Natural killer cell (primary cell): ENCODE results near the gene WWC2. TPM values are rescaled to one million over a fixed set of nuclear protein-coding genes. Genes with fewer than 3 reads are reported as not detected.

Experiments
- ATAC-seq, 3 donors: fragments of 150-1000 bp in 2 of 3; fragments of 200-7000 bp in 1 of 3; cut with Tn5 transposase; 1 replicate in 1 of 3; 2 replicates in 2 of 3; pipeline ENCODE4 v1.10.0; 2021; ENCODE audit warnings: mild to moderate bottlenecking in 2 of 3, moderate library complexity in 2 of 3
- DNase-seq, 2 donors: peaks; one replicate each; pipeline versions ENCODE4 v3.0.0 to v3.0.0-alpha.2; 2013 to 2021; ENCODE audit warnings: mixed read lengths in 1 of 2
- H3K27ac ChIP-seq: one replicate; pipeline ENCODE4 v1.5.1; 2013; ENCODE audit warnings: mild to moderate bottlenecking, low read length
- H3K27me3 ChIP-seq: one replicate; pipeline ENCODE4 v1.6.1; 2013; ENCODE audit warnings: low read length; ENCODE audit not compliant: control insufficient read depth, insufficient read depth
- H3K36me3 ChIP-seq: one replicate; pipeline ENCODE4 v1.6.1; 2013; ENCODE audit warnings: low read length; ENCODE audit not compliant: control insufficient read depth, insufficient read depth
- H3K4me1 ChIP-seq: one replicate; pipeline ENCODE4 v1.6.1; 2013; ENCODE audit warnings: low read length; ENCODE audit not compliant: control insufficient read depth, insufficient read depth
- H3K4me3 ChIP-seq: one replicate; pipeline ENCODE4 v1.5.1; 2013; ENCODE audit warnings: low read length
- H3K9me3 ChIP-seq: one replicate; pipeline ENCODE4 v1.6.1; 2013; ENCODE audit warnings: low read length; ENCODE audit not compliant: control insufficient read depth, insufficient read depth
- H3K27ac Mint-ChIP-seq, 2 donors: one replicate each; pipeline ENCODE4 v1.8.0; 2022; ENCODE audit warnings: mild to moderate bottlenecking in 2 of 2, mixed read lengths in 2 of 2, moderate library complexity in 1 of 2
- H3K27me3 Mint-ChIP-seq, 2 donors: one replicate each; pipeline ENCODE4 v1.8.0; 2022; ENCODE audit warnings: low read depth in 2 of 2, mixed read lengths in 2 of 2
- H3K36me3 Mint-ChIP-seq: one replicate; pipeline ENCODE4 v1.8.0; 2022; ENCODE audit warnings: mixed read lengths
- H3K4me1 Mint-ChIP-seq, 2 donors: one replicate each; pipeline ENCODE4 v1.8.0; 2022; ENCODE audit warnings: mixed read lengths in 2 of 2
- H3K4me3 Mint-ChIP-seq: one replicate; pipeline ENCODE4 v1.8.0; 2022; ENCODE audit warnings: mild to moderate bottlenecking, moderate library complexity, mixed read lengths
- H3K9me3 Mint-ChIP-seq, 2 donors: one replicate each; pipeline ENCODE4 v1.8.0; 2022; ENCODE audit warnings: mixed read lengths in 2 of 2
- CTCF ChIP-seq: fragments of 200-600 bp; IDR thresholded peaks from one replicate; pipeline ENCODE4 v1.8.0; 2022; ENCODE audit warnings: antibody characterized with exemption
- WGBS: methylation state at CpG from one replicate; pipeline ENCODE4 v1.1.7; 2013; ENCODE audit warnings: missing lambda C conversion rate; ENCODE audit not compliant: insufficient coverage; 5-methylcytosine and 5-hydroxymethylcytosine counted together
- intact Hi-C: fragments of 100-400 bp; cut with micrococcal nuclease; formaldehyde crosslinking; loops from one replicate; pipeline ENCODE4 v1.14.2; 2022
- total RNA-seq, 4 donors: library from RNA; stranded (reverse); fragments of 120-200 nt in 1 of 4; gene quantifications; one replicate each; pipeline versions ENCODE4 v1.2.3 to v1.2.4, GENCODE V29; 2013 to 2022

WWC2 gene
- total RNA-seq, 3 donors from 2014 or later (not counting 1 experiment from before 2014, with no cell fraction given): 8.2 to 22.7 (median 9.2) TPM

GRCh38 chr4:183362036-183362435, 263.0 kb downstream of the WWC2 start:
- Histone ChIP-seq H3K27ac (no peak overlapping the region), H3K4me3 (no peak overlapping the region), H3K9me3 (no peaks in the 10 kb centered on the region), H3K4me1 (no peaks in the 10 kb centered on the region), H3K27me3 (no peaks in the 10 kb centered on the region), H3K36me3 (no peaks in the 10 kb centered on the region)
- Mint-ChIP-seq H3K4me1 (no peaks in the 10 kb centered on the region), H3K27ac (no peak overlapping the region), H3K4me3 (no peak overlapping the region), H3K9me3 (no peaks in the 10 kb centered on the region), H3K36me3 (no peaks in the 10 kb centered on the region), H3K27me3 (peaks cover 3 to 6% of the 10 kb centered on the region in 2 donors)
- DNase-seq: no peak
- ATAC-seq: no peak
- no peak for TF ChIP-seq CTCF
- 89% methylated on average over 4 of the region's 4 CpGs for WGBS
- intact Hi-C loops: no loop called here

DNA sequence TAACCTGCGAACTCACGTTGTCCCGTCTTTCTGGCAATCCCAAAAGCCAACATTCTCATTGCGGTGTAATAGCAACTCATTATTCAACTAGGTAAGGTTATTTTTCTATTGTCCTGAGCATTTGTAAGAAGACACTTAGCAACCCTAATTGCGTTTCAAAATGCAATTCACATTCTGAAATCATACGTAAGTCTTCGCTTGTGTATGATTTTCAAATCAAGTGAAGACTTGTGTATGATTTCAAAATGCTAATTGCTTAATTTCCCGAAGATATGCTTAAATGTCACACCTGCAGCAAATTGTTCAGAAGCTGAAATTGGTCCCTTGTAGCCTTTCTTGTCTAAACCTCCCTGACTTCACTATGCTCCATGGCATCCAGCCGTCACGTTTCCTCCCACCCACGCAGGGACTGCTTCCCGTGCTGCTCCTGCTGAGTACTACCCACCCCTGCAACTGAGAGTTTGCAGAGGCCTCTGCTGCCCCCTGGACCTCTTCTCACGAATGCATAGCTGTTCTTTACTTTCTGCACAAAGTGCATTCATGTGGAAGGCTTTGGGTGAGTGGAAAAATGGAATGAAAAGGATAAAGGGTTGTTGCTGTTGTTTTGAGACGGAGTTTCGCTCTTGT, 264.0 kb downstream of the WWC2 start:
- no peak for ATAC-seq
- Mint-ChIP-seq H3K27ac (no peak overlapping the region), H3K4me3 (no peak overlapping the region), H3K4me1 (no peaks in the 10 kb centered on the region), H3K27me3 (no peaks in the 10 kb centered on the region), H3K36me3 (no peaks in the 10 kb centered on the region), H3K9me3 (no peaks in the 10 kb centered on the region)
- H3K27me3 ChIP-seq: no peaks in the 10 kb centered on the region
- H3K4me1 ChIP-seq: no peaks in the 10 kb centered on the region
- intact Hi-C loops: no loop called here
- H3K27ac ChIP-seq: no peak overlapping the region
- no peak for DNase-seq
- no peak overlapping the region for H3K4me3 ChIP-seq
- TF ChIP-seq CTCF: no peak
- H3K9me3 ChIP-seq: no peaks in the 10 kb centered on the region
- no peaks in the 10 kb centered on the region for H3K36me3 ChIP-seq
- 81% methylated on average over 14 of the region's 15 CpGs for WGBS

DNA sequence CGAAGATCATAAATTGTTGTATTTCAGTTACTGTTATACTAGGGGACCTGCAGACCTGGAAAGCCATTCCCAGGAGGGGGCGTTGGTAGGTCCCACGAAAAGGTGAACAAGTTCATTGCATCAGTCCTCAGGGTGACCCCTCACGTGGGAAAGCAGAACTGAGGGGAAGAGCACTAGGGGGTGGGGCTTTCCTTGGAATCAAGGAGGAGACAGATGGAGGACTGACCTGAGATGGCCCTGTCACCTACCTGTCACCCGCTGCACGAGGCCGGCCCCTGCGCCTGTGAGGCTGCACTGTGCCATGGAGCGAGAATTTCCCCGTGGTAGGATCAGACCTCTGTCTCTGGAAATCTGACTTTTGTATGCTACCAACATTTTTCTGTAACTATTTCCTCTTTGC, 265.0 kb downstream of the WWC2 start:
- DNase-seq (no peak), ATAC-seq (no peak)
- H3K4me1 ChIP-seq: no peaks in the 10 kb centered on the region
- TF ChIP-seq CTCF: no peak
- intact Hi-C loops: no loop called here
- Mint-ChIP-seq H3K4me1 (no peaks in the 10 kb centered on the region), H3K4me3 (no peak overlapping the region), H3K27me3 (peaks cover 0 to 2% of the 10 kb centered on the region in 2 donors), H3K36me3 (no peaks in the 10 kb centered on the region), H3K27ac (no peak overlapping the region), H3K9me3 (no peaks in the 10 kb centered on the region)
- no peak overlapping the region for H3K4me3 ChIP-seq
- no peaks in the 10 kb centered on the region for H3K9me3 ChIP-seq
- H3K36me3 ChIP-seq: no peaks in the 10 kb centered on the region
- no peak overlapping the region for H3K27ac ChIP-seq
- H3K27me3 ChIP-seq: no peaks in the 10 kb centered on the region
- 72% methylated on average over 10 of the region's 10 CpGs for WGBS
